NCI-H345 treated with DMSO at 0.1 percent for 48 hours (cell line): ENCODE measurements around the gene CACNB2.
"Not testable (repeated sequence)": the region's sequence is repeated elsewhere in the genome, so short reads cannot be mapped to it uniquely, and the experiment has no call there.

Experiments used
- DNase-seq: peaks from one replicate; lab custom pipeline; 2025; ENCODE audit not compliant: unreplicated experiment; lab: John Stamatoyannopoulos, UW

CACNB2 gene

DNA sequence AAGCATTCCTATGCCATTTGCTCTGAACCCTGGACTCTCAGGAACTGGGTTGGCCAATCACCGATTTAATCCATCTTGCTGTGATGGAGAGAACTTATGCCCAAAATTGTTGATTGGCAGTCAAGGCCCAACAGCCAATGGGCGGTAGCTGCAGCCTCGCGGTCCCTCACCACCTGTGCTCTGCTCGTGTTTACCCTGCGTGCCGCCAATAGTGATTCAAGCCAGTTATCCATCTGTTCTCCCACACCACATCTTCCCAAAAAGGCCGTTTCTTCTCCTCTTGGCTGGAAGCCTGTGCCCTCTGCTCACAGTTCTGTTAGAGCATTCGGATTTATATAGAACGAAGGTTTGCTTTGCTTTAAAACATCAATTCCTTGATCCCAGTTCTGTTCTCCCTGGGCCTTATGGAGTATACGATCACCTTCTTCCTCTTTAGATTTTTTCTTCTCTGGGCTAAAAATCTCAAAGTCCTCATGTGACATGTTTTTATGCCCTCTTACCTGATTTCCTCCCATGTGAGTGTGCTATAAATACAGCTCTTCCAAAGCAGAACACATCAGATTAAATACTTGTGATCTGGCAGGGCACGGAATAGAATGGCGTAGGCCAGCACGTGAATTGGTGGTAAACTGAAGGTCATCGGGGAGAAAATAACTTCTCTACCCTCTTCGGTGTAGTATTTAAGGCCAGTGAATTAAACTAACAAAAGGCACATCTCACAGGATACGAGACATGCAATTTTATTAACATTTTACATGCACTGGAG lies 298.3 kb downstream of the CACNB2 start:
- DNase-seq = no peak

DNA sequence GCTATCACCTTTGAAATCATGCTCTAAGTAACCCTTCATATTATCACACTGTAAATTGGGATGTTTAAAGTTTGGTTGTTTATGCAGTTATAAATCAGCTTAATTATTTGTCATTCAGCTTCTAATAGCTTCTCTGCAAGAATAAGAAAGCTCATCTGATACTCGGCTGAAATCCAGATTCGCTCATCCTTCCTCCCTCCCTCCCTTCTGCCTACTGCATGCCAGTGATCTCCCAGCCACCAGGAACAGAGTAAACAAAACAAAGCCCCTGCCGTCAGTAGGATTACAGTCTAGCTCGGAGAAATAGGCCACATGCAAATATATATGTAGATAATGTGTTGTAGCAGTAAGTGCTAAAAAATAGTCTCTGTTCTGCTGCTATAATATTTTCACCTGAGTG lies 299.4 kb downstream of the CACNB2 start:
- no peak for DNase-seq

DNA sequence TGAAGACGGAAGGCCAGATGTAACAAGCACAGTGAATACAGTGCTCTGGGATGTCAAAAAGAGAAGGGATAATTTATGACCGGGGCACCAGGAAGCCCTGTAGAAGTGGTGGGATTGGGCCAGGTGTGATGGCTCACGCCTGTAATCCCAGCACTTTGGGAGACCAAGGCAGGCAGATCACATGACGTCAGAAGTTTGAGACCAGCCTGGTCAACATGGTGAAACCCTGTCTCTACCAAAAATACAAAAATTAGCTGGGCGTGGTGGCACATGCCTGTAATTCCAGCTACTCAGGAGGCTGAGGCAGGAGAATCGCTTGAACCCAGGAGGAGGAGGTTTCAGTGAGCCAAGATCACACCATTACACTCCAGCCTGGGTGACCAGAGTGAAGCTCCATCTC lies 305.4 kb downstream of the CACNB2 start:
- DNase-seq = not testable (repeated sequence)

DNA sequence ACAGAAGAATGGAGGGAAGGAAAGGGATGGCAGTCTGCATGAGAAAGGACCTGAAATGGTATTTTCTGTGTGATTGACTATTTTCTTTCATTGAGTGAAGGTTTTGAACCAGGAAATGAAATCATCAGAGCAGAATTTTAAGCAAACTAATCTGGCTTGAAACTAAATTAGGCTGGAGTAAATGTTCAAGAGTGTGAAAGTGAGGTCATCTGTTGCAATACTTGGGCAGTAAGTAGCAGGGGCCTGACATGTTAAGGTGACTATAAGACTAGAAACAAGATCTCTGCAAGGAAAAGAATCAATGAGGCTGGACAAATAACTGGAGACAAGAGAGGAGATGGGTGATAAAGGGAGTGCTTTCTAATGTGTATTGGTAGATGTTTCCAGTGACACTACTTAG lies 306.0 kb downstream of the CACNB2 start:
- no peak for DNase-seq

DNA sequence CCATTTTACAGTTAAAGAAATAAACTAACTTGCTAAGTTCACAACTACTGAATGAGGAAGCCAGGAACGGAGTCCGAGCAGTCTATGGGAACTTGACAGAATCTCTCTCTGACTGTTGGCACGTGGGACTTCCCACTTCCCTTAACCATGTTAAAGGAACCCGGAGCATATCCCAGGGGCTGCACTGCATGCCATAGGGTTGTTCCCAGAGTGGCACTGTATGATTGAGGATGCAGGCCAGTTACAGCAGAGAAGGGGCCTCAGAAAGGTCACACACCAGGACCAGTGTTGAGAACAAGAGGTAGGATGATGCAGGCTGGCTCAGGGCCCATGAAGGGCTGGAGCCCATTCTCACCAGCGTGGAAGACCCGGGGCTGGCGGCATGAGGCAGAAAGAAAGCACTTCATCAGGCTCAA lies 309.4 kb downstream of the CACNB2 start:
- no peak for DNase-seq

DNA sequence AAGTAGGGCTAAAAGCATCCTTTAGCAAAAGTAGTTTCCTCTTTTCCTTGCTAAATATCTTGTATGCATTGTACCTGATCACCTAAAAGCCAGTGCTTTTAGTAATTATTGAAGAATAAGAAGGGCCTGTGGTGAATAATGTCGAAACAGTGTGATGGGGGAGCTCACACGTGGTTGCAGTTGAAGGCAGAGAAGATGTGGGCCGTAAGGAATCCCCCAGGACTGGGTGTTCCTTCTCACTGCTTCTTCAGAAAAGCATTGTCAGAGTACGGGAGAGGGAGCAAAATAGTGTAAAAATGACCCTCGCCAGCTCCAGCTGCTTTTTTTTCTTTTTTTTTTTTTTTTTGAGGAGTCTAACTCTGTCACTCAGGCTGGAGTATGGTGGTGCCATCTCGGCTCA lies 310.1 kb downstream of the CACNB2 start:
- DNase-seq = no peak

DNA sequence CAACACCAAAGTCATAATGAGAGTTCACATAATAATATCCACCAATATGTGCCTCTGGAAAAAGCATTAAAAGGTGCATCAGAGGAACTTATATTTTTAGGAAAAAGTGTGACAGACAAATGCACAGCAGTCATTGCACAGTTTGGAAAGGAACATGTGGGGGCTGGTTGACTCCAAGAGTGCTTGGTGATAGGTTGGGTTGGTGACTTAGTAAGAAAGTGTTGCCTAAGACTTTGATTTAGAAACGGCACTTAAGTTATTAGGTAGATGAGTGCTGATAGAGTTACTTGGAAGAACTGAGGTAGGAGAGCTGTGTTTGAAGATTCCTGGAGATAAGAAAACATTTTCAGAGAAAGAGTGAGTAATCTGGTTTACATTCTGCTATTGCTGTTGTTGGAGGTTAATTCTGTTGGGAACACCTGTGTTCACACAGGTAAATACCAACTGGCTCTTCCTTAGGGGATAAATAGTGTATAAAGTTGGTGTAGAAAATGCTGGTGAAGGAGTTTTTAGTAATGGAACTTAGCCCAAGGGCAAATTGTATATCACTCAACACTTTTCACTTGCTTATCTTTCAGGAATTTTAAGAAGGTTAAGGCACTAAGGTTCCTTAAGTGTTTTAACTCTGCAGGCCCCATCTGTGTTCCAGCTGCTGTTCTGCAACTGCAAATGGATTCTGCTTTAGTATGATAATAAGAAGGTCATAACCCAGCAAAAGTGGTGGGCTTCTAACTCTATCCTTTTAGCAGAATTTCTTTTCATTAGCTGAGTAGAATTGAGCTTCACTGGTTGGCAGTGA lies 315.1 kb downstream of the CACNB2 start:
- DNase-seq = no peak

DNA sequence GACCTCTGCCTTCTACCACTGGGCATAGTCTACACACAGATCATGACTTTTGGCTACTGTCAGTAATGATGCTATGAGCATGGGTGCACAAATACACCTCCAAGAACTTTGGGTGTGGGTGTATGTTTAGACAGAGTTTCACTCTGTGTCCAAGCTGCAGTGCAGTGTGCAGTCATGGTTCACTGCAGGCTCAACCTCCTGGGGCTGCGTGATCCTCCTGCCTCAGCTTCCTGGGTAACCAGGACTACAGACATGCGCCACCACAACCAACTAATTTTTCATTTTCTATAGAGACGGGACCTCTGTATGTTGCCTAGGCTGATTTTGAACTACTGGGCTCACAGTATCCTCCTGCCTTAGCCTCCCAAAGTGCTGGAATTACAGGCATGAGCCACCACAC lies 316.8 kb downstream of the CACNB2 start:
- DNase-seq = no peak

DNA sequence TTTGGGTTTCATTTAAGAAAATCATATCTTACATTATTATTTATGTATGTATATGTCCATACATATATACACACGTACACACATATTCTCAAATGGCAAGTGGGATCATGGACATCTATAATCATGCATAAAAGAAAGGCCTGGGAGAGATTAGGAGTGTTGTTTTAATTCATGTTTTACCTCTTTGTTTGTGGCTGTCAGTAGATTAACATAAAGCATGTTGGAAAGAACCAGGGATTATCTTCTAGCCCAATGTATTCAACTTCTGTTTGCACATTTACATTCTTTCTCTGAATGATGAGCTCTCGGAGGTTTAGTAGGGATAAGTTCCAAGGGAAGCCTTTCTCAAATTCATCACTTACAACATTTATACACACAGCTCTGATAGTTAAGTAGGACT lies 319.8 kb downstream of the CACNB2 start:
- DNase-seq = no peak

DNA sequence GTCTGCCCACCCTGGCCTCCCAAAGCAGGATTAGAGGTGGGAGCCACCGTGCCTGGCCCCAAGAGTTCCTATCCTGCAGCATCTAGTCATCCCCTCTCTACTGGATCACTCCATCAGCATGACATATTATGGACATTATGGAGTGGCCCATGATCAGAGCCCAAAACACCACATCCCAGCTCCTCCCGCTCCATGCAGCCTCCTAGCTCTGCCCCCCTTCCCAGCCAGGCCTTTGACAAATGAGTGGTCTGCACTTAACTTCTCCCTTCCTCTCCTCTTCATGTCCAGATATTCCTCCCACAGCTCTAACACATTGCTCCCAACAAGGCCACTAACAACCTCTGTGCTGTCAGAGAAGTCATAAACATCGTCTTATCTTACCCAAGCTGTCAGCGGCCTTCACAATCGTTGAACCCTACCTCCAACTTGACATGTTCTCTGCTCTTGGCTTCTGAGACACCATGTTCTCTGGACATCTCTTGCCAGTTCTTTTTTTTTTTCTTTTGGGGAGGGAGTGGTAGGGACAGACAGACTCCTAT lies 323.5 kb downstream of the CACNB2 start:
- no peak for DNase-seq

DNA sequence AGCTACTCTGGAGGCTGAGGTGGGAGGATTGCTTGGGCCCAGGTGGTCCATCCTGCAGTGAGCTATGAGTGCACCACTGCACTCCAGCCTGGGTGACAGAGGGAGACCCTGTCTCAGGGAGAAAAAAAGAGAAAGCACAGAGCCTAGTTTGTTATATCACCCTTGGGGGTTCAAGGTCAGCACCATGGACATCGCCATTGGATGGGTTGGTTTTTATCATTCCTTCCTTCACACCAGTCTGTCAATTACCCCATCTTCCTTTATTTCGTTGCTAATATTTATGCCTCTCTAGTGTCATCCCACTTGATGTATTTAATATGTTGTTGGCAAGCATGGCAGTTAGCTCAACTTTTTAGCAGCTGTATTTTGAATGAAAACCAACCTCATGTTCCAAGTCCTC lies 328.9 kb downstream of the CACNB2 start:
- no peak for DNase-seq

DNA sequence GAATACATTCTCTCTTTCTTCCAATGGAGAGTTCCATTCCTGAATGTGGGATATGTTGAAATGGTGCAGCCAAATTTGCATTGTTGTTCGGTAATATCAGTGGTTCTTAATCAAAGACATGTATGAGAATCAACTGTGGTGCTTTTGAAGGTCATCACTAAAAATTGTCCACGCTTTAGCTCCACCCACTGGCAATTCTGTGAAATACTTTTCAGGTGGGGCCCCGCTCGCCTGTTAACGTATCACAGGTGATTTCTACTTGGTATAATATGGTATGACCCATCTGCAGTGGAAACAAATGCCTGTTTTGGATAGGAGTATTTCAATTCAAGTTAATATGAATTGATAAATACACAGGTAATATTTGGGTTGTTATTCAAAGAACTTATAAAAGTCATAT lies 332.8 kb downstream of the CACNB2 start:
- DNase-seq = no peak

DNA sequence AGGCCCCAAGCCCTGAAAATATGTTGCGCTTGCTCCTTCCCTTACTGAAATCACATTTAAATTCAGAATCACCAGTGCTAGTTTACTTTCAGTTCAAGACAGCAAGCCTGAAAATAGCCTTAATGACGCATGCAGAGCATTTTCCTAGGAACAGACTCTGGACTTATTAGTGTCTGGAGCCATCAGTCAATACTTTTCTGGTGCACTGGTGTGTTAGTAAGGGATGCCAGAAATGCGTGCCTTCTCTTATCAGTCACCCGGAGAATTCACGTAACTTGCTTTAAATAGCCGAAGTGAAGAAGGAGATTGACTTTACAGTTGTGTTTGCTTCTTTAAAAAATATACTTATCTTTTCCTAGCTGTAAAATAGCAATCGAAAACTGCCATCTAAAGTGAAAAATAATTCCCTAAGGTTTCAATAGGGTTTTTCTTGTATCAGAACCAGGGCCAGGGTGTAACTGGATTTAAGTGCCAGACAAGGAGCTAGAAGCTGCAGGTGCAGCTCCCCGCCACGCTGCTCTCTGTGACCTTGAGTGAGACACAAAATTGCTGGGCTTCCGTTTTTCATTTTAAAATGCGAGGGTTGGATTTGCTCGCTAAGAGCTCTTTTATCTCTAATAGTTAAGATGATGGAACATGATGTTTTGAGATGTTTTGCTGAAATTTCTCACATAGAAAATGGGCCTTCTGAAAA lies 333.3 kb downstream of the CACNB2 start:
- no peak for DNase-seq

DNA sequence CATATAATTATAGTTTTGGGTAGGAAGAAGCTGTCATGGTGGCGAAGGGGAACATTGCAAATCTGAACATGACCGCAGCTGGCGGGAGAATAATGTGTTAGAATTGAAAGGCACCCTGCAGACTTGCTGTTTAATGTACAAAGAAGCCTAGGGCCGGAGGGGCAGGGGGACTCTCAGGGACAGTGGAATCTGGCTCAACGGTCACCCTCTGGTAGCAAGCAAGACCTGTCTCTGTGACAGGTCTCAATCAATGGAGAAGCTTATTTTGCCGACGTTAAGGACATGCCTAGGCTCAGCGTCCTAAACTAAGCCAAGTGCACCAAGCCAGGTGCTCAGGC lies 333.9 kb downstream of the CACNB2 start:
- DNase-seq = no peak

DNA sequence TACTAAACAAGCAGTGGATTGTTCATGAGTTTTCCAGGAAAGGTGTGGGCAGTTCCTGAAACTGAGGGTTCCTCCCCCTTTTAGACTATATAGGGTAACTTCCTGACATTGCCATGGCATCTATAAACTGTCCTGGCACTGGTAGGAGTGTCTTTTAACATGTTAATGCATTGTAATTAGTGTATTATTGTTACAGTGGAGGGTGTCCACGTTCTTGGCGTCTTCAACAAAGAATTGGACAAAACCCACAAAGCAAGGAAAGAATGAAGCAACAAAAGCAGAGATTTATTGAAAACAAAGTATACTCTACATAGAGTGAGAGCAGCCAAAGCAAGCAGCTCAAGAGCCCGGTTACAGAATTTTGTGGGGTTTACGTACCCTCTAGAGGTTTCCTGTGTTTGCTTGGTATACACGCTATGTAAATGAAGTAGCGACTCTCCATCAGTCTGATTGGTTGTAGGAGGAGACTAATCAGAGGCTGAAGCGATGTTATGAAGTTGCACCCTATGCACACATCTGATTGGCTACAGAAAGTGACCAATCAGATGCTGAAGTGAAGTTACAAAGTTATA lies 335.9 kb downstream of the CACNB2 start:
- no peak for DNase-seq

DNA sequence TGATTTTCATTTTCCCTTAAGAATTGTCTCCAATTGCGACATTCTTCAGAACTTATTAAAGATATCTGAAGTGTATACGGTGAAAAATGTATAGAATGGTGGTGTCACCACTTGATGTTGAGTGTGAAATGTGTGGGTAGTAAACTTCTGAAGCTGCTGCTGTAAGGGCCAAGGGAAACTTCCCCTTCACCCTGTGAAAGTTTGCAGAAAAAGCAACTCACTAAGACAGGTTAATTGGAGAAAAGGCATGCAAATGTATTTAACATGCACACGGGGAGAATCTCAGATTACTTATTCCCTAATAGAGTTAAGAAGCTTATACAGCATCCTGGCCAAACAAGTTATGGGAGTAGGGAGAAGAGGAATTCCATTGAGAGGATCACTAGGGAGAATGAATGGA lies 338.1 kb downstream of the CACNB2 start:
- no peak for DNase-seq

DNA sequence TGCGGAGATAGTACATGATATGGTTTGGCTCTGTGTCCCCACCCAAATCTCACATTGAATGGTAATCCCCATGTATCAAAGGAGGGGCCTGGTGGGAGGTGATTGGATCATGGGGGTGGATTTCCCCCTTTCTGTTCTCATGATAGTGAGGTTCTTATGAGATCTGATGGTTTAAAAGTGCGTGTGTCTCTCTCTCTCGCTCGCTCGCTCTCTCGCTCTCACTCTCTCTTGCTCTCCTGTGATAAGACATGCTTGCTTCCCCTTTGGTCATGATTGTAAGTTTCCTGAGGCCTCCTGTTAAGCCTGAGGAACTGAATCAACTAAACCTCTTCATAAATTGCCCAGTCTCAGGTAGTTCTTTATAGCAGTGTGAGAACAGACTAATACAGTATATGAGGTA lies 339.3 kb downstream of the CACNB2 start:
- DNase-seq = no peak

DNA sequence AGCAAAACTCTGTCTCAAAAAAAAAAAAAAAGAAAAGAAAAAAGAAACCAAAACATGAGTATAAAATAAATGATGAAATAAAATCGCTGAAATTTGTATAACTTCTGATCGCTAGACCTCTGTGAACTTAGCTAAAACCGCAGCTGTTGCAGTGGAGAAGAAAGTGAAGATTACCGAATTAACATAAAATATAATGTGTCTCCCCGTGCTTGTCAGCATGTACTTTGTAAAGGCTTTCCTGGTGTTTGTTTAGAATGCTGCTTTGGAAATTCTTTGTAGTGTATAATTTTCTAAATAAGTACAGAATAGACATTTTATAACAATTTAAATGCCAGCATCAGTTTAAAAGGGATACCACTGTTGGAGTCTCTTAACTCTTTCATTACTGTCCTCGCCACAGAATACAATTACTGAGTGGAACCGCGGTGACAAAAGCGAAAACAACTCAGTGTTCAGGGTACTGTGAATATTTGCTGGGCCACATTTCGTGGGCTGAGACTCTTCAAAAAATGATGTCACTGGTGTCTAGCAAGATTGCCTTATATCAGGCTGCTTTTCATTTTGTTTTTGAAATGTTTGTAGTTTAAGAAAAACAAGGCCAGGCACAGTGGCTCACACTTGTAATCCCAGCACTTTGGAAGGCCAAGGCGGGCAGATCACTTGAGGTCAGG lies 343.4 kb downstream of the CACNB2 start:
- no peak for DNase-seq

DNA sequence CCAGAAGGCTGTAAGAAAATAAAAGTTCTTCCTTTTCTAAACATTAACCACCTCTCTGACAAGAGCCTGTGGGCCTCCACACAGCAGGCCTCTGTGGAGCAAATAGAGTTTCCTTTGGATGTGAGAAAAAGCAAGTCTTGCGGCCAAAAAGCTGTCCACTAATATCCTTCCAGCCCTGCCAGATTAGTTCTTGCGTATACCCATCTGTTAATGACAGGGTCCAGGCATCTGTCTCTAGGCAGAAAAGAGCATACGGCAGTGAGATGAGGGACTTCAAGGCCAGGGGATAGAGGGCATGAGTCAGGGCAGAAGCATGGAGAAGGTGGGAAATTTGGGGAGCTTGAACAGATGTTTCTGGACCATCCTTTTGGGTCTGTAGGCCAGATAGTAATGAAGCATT lies 346.2 kb downstream of the CACNB2 start:
- no peak for DNase-seq

DNA sequence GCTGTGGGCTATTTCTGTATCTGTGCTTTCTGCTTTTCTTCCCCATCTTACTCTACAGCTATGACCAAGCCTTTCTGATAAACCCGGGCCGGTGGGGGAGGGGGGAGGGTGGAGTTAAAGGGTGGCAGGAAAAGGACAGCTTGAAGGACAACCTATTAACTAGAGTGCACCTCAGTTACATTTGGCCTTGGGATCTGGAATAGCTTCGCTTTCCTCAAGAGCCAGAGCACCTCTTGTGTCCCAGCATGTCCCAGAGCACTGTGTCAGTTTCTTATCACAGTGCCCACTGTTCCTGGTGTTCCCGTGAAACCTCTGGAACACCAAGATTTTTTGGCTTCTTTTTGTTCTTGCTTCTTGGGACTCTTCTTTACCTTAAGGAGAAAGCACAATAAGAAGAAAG lies 350.5 kb downstream of the CACNB2 start:
- no peak for DNase-seq

DNA sequence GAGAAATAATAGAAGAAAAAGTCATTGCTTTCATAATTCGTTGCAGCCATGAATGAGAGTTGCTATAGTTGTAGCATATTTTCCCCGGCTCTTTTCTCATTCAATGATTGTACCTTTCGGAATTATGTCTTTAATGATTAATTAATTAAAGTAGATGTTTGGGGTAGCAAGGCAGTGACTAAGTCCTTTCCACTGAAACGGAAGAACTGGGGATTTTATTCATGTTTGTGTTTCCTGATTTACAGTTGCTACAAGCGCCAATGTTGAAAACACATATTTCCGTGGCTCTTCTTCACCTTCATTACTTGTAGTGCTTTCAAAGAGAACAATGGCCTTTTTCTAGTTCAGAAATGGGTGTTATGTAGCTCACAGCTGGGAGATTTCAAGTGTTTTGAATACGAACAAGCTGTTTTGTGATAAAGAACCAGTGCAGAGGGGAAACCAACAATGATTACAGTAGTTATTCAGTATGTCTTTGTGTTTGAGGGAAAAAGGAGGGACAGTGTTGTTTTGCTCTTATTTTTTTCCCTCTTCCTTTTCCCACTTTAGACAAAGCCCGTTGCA lies 357.7 kb downstream of the CACNB2 start:
- DNase-seq = no peak
